OCI-LY3 (cell line): ENCODE results near the gene TTC39B.

Experiments used
- H2AFZ ChIP-seq: fragments of 200-600, 300-600 bp; shearing (Covaris generic); 2 replicates; pipeline ENCODE4 v1.6.0; 2014; ENCODE audit warnings: antibody characterized with exemption, low read depth, low read length
- H3K27ac ChIP-seq: fragments of 200-600, 300-600 bp; sonication (generic); 2 replicates; pipeline ENCODE4 v1.5.1; 2014; ENCODE audit warnings: mild to moderate bottlenecking, low read length, moderate library complexity, mixed read lengths
- H3K27me3 ChIP-seq: fragments of 200-600, 300-600 bp; sonication (generic); 2 replicates; pipeline ENCODE4 v1.6.1; 2014; ENCODE audit warnings: low read depth, low read length, mixed read lengths
- H3K36me3 ChIP-seq: fragments of 200-600, 300-600 bp; sonication (generic); replicated peaks from 2 replicates; pipeline ENCODE3; 2014; ENCODE audit warnings: low read depth, low read length, mixed read lengths
- H3K4me1 ChIP-seq: fragments of 300-600, 200-600 bp; sonication (generic); 2 replicates; pipeline ENCODE4 v1.6.1; 2014; ENCODE audit warnings: low read length, mixed read lengths
- H3K4me2 ChIP-seq: fragments of 200-600, 300-600 bp; sonication (generic); 2 replicates; pipeline ENCODE4 v1.6.1; 2014; ENCODE audit warnings: low read length, mixed read lengths
- H3K4me3 ChIP-seq: fragments of 300-600, 200-600 bp; sonication (generic); 2 replicates; pipeline ENCODE4 v1.5.1; 2014; ENCODE audit warnings: antibody characterized with exemption, mild to moderate bottlenecking, low read length, moderate library complexity
- H3K79me2 ChIP-seq: fragments of 300-600, 200-600 bp; shearing (Covaris generic); 2 replicates; pipeline ENCODE4 v1.6.1; 2014; ENCODE audit warnings: mild to moderate bottlenecking, low read length, mixed read lengths
- H3K9ac ChIP-seq: fragments of 300-600, 200-600 bp; shearing (Covaris generic); 2 replicates; pipeline ENCODE4 v1.6.0; 2014; ENCODE audit warnings: mild to moderate bottlenecking, low read length, moderate library complexity
- H3K9me3 ChIP-seq: fragments of 200-600, 300-600 bp; shearing (Covaris generic); 2 replicates; pipeline ENCODE4 v1.6.1; 2014; ENCODE audit warnings: low read length, mixed read lengths; ENCODE audit not compliant: insufficient read depth
- H4K20me1 ChIP-seq: fragments of 200-600, 300-600 bp; sonication (generic); 2 replicates; pipeline ENCODE4 v1.6.1; 2016; ENCODE audit warnings: low read length, mixed read lengths; ENCODE audit not compliant: insufficient read depth
- CTCF ChIP-seq: fragments of 200-600, 300-600 bp; sonication (generic); IDR thresholded peaks from 2 replicates; pipeline ENCODE4 v1.5.1; 2014; ENCODE audit warnings: antibody characterized with exemption, low read length, low read depth
- EZH2phosphoT487 ChIP-seq: fragments of 200-600 bp; shearing (Covaris generic); IDR thresholded peaks from 2 replicates; pipeline ENCODE4 v1.6.1; 2018; ENCODE audit warnings: antibody characterized with exemption, mixed run types, low read depth

Gene TTC39B

GRCh38 chr9:15146268-15146700 is 160.7 kb downstream of the TTC39B start:
- Histone ChIP-seq H3K4me3 (no peak overlapping the region), H3K27ac (no peak overlapping the region), H3K4me1 (no peaks in the 10 kb centered on the region), H2AFZ (no peak overlapping the region), H4K20me1 (no peaks in the 10 kb centered on the region), H3K9me3 (no peaks in the 10 kb centered on the region), H3K36me3 (no peaks in the 10 kb centered on the region), H3K4me2 (no peak overlapping the region), H3K27me3 (no peaks in the 10 kb centered on the region; the same call in 1 of the 2 replicates), H3K9ac (no peak overlapping the region), H3K79me2 (no peaks in the 10 kb centered on the region)
- TF ChIP-seq CTCF = no peak
- TF ChIP-seq EZH2phosphoT487 = no peak

- no peak for TF ChIP-seq EZH2phosphoT487
- TF ChIP-seq CTCF = no peak
- Histone ChIP-seq H3K9me3 (no peaks in the 10 kb centered on the region), H3K27ac (no peak overlapping the region), H3K4me3 (no peak overlapping the region), H3K79me2 (no peaks in the 10 kb centered on the region), H3K4me2 (no peak overlapping the region), H2AFZ (no peak overlapping the region), H3K36me3 (no peaks in the 10 kb centered on the region), H3K27me3 (no peaks in the 10 kb centered on the region; the same call in 1 of the 2 replicates), H3K4me1 (no peaks in the 10 kb centered on the region), H4K20me1 (no peaks in the 10 kb centered on the region), H3K9ac (no peak overlapping the region)
Observed at GRCh38 chr9:15144622-15145061, 162.4 kb downstream of the TTC39B start.

- TF ChIP-seq EZH2phosphoT487 (no peak), CTCF (peak; percentile 72)
- no peak overlapping the region for H3K27ac ChIP-seq
- H2AFZ ChIP-seq = 0 out of 2 replicates have a peak overlapping the region, but pooled peaks have one; percentile 49
- no peaks in the 10 kb centered on the region for H3K79me2 ChIP-seq
- H3K4me3 ChIP-seq = no peak overlapping the region
- no peaks in the 10 kb centered on the region; the same call in 1 of the 2 replicates for H3K27me3 ChIP-seq
- no peak overlapping the region for H3K9ac ChIP-seq
- H3K9me3 ChIP-seq = no peaks in the 10 kb centered on the region
- no peaks in the 10 kb centered on the region for H4K20me1 ChIP-seq
- peak overlapping the region; percentile 18; the same call in 1 of the 2 replicates for H3K4me2 ChIP-seq
- H3K4me1 ChIP-seq = no peaks in the 10 kb centered on the region
- H3K36me3 ChIP-seq = no peaks in the 10 kb centered on the region
Observed at GRCh38 chr9:15142878-15143534, 164.0 kb downstream of the TTC39B start.

DNA sequence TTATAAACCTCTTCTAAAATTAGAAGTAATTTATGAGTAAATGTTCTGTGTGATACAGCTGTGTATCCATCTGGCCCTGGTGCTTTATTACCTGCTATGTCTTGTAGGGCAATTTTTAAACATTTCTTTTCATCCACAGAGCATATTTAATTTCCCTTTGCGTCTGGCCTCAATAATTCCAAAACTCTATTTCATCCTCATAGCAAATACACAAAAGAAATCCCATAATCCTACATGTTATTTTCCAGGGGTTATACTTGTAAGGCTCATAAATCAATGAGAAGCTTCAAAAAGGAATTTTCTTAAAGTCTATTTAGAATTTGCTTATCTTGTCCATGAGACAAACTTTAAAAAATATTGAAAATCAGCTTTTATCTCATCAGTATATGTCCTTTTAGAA is 167.0 kb downstream of the TTC39B start:
- Histone ChIP-seq H3K4me1 (no peaks in the 10 kb centered on the region), H3K27me3 (no peaks in the 10 kb centered on the region), H2AFZ (no peak overlapping the region), H3K9me3 (no peaks in the 10 kb centered on the region), H3K4me3 (no peak overlapping the region), H3K9ac (no peak overlapping the region), H4K20me1 (no peaks in the 10 kb centered on the region), H3K79me2 (no peaks in the 10 kb centered on the region), H3K27ac (no peak overlapping the region), H3K36me3 (no peaks in the 10 kb centered on the region), H3K4me2 (no peak overlapping the region)
- TF ChIP-seq EZH2phosphoT487 (no peak), CTCF (no peak)
